Caco-2 (cell line): ENCODE measurements around the gene PTPN23. TPM values are rescaled to one million over a fixed set of nuclear protein-coding genes. Genes with fewer than 3 reads are reported as not detected.
A peak's percentile ranks its signal among the peaks of the same experiment; 100 is the strongest.

Experiments used
- Bru-seq: library from RNA; stranded (reverse); fragments of 400-500 nt; gene quantifications from one replicate; lab custom pipeline; 2021; lab: Mats Ljungman, UMichigan
- BruChase-seq, 2 experiments: library from RNA; stranded (reverse); fragments of 400-500 nt; gene quantifications; one replicate each; lab custom pipeline; 2021; lab: Mats Ljungman, UMichigan
- BruUV-seq: library from RNA; stranded (reverse); fragments of 400-500 nt; replicated peaks from 2 replicates; lab custom pipeline; 2021; lab: Mats Ljungman, UMichigan
- CTCF ChIA-PET: fragments of 300-600 bp; sonication (Branson Sonifier 250); formaldehyde crosslinking; loops from one replicate; lab custom pipeline; 2022; ENCODE audit warnings: antibody characterized with exemption; lab: Charles Lee
- POLR2A ChIA-PET: fragments of 300-600 bp; sonication (Branson Sonifier 250); formaldehyde crosslinking; loops from one replicate; lab custom pipeline; 2022; ENCODE audit warnings: antibody characterized with exemption; lab: Charles Lee
- DNase-seq, 2 experiments: peaks; one replicate each; pipeline versions ENCODE4 v3.0.0 to v3.0.0-alpha.2; 2020 to 2022
- H3K27me3 ChIP-seq: replicated peaks from 2 replicates; pipeline ENCODE4 v1.6.0; 2011; ENCODE audit warnings: low read length; ENCODE audit not compliant: control insufficient read depth, insufficient read depth
- H3K36me3 ChIP-seq: 2 replicates; pipeline ENCODE4 v1.5.1; 2011; ENCODE audit warnings: low read length; ENCODE audit not compliant: control insufficient read depth, insufficient read depth
- H3K4me1 ChIP-seq: fragments of 250-450 bp; sonication (Bioruptor Pico); 2 replicates; pipeline ENCODE4 v1.5.1; 2020; ENCODE audit warnings: mild to moderate bottlenecking
- H3K4me3 ChIP-seq: 2 replicates; pipeline ENCODE4 v1.5.1; 2011; ENCODE audit warnings: low read depth, mild to moderate bottlenecking, control low read depth, low read length
- H3K9me3 ChIP-seq: fragments of 250-450 bp; sonication (Bioruptor Pico); 2 replicates; pipeline ENCODE4 v1.5.1; 2020; ENCODE audit warnings: mild to moderate bottlenecking, moderate library complexity
- H3K27ac Mint-ChIP-seq: one replicate; pipeline ENCODE4 v1.8.0; 2022; ENCODE audit warnings: mixed read lengths; ENCODE audit not compliant: unreplicated experiment
- H3K27me3 Mint-ChIP-seq: one replicate; pipeline ENCODE4 v1.8.0; 2022; ENCODE audit warnings: mixed read lengths; ENCODE audit not compliant: insufficient read depth, unreplicated experiment
- H3K36me3 Mint-ChIP-seq: one replicate; pipeline ENCODE4 v1.8.0; 2022; ENCODE audit warnings: mild to moderate bottlenecking, mixed read lengths; ENCODE audit not compliant: insufficient read depth, unreplicated experiment
- H3K4me1 Mint-ChIP-seq: one replicate; pipeline ENCODE4 v1.8.0; 2022; ENCODE audit warnings: low read depth, mixed read lengths; ENCODE audit not compliant: unreplicated experiment
- H3K4me3 Mint-ChIP-seq: one replicate; pipeline ENCODE4 v1.8.0; 2022; ENCODE audit warnings: mild to moderate bottlenecking, moderate library complexity, mixed read lengths; ENCODE audit not compliant: unreplicated experiment
- H3K9me3 Mint-ChIP-seq: one replicate; pipeline ENCODE4 v1.8.0; 2022; ENCODE audit warnings: mixed read lengths; ENCODE audit not compliant: unreplicated experiment
- intact Hi-C: fragments of 100-400 bp; cut with micrococcal nuclease; formaldehyde crosslinking; loops from one replicate; pipeline ENCODE4 v1.10.0; 2022; ENCODE audit not compliant: unreplicated experiment
- long read RNA-seq: library from polyadenylated mRNA; stranded (forward); transcript quantifications from one replicate; pipeline ENCODE4 v2.0.0, GENCODE V29; 2022
- total RNA-seq: library from RNA; stranded (reverse); gene quantifications from 2 replicates; pipeline ENCODE4 v1.2.3, GENCODE V29; 2022
- TF ChIP-seq, protein P1 (sequence below), 2 experiments: fragments of 200-600 bp in 1 of 2; IDR thresholded peaks; 1 replicate in 1 of 2; 2 replicates in 1 of 2; pipeline versions ENCODE4 v1.5.1 to v1.8.0; 2011 to 2022; ENCODE audit warnings: antibody characterized with exemption in 1 of 2, control low read depth in 1 of 2, inconsistent platforms in 1 of 2, low read depth in 1 of 2, low read length in 1 of 2, mild to moderate bottlenecking in 1 of 2, moderate library complexity in 1 of 2; ENCODE audit not compliant: insufficient read depth in 1 of 2, severe bottlenecking in 1 of 2, unreplicated experiment in 1 of 2

PTPN23 gene, protein sequence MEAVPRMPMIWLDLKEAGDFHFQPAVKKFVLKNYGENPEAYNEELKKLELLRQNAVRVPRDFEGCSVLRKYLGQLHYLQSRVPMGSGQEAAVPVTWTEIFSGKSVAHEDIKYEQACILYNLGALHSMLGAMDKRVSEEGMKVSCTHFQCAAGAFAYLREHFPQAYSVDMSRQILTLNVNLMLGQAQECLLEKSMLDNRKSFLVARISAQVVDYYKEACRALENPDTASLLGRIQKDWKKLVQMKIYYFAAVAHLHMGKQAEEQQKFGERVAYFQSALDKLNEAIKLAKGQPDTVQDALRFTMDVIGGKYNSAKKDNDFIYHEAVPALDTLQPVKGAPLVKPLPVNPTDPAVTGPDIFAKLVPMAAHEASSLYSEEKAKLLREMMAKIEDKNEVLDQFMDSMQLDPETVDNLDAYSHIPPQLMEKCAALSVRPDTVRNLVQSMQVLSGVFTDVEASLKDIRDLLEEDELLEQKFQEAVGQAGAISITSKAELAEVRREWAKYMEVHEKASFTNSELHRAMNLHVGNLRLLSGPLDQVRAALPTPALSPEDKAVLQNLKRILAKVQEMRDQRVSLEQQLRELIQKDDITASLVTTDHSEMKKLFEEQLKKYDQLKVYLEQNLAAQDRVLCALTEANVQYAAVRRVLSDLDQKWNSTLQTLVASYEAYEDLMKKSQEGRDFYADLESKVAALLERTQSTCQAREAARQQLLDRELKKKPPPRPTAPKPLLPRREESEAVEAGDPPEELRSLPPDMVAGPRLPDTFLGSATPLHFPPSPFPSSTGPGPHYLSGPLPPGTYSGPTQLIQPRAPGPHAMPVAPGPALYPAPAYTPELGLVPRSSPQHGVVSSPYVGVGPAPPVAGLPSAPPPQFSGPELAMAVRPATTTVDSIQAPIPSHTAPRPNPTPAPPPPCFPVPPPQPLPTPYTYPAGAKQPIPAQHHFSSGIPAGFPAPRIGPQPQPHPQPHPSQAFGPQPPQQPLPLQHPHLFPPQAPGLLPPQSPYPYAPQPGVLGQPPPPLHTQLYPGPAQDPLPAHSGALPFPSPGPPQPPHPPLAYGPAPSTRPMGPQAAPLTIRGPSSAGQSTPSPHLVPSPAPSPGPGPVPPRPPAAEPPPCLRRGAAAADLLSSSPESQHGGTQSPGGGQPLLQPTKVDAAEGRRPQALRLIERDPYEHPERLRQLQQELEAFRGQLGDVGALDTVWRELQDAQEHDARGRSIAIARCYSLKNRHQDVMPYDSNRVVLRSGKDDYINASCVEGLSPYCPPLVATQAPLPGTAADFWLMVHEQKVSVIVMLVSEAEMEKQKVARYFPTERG (N-terminal part only)
- total RNA-seq (46.8 and 49.6 TPM in 2 replicates), Bru-seq, nascent RNA (percentile 67 among the genes with signal in this experiment), BruChase-seq, experiment 1, labeled RNA remaining after a 2-hour chase (percentile 67 among the genes with signal in this experiment), BruChase-seq, experiment 2, labeled RNA remaining after a 6-hour chase (percentile 77 among the genes with signal in this experiment)
- long read RNA-seq, partial matches to known transcripts, result 15 of 17 reads
- long read RNA-seq, other reads (novel, unspliced or antisense), result 2 of 17 reads

DNA sequence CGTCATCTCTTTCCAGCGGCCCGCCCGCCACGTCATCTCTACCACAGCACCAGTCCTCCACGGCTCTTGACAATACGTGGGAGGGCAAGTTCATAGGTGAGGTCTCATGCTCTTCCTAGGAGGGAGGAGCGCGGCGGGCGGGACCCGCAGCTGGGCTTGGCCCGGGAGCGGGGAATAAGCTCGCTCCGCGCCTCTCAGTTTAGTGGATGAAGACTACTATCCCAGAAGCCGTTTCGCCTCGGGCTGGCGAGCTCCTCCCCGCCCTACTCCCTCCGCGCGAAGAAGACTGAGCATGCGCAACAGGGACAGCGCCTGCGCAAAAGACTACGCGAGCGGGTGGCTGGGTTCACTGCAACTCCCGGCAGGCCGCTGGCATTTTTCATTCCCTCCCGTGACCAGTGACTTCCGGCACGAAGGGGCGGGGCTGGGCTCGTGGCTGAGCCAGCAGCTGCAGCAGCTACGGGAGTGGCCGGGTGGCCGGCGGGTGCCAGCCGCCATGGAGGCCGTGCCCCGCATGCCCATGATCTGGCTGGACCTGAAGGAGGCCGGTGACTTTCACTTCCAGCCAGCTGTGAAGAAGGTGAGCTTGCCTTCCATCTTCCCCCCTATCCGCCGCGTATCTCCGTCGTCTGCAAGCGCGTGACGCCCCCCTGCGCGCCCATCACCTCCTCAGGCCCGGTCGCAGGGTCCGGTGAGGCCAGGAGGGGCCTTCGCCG lies at the start of gene PTPN23:
TSS of gene PTPN23 (plus strand) at position 421 of the 716 bp plus-strand sequence. CDS start at position 497, 76 bp downstream.
- Histone ChIP-seq H3K4me1 (peaks cover 25% of the 10 kb centered on the region), H3K36me3 (peaks cover 1% of the 10 kb centered on the region; the same call in 1 of the 2 replicates), H3K4me3 (peak within 1 kb of the TSS; percentile 76), H3K27me3 (no peaks in the 10 kb centered on the region), H3K9me3 (no peaks in the 10 kb centered on the region)
- ChIA-PET POLR2A (interaction anchor here (0.5 to 1.5 kb wide), 13 partner anchors 9 to 1725 kb away, joined by 3 to 15 read pairs (median 3); partner anchors contain the start of genes CCDC12, CDC25A, KLHL18 and NBEAL2), CTCF (interaction anchor here (0.6 to 1.3 kb wide), 8 partner anchors 13 to 771 kb away, joined by 3 to 7 read pairs (median 4); partner anchors contain the start of gene SCAP)
- peak within 1 kb of the TSS; percentile 97 for H3K27ac Mint-ChIP-seq
- no peaks in the 10 kb centered on the region for H3K27me3 Mint-ChIP-seq
- TF ChIP-seq, protein P1, sequence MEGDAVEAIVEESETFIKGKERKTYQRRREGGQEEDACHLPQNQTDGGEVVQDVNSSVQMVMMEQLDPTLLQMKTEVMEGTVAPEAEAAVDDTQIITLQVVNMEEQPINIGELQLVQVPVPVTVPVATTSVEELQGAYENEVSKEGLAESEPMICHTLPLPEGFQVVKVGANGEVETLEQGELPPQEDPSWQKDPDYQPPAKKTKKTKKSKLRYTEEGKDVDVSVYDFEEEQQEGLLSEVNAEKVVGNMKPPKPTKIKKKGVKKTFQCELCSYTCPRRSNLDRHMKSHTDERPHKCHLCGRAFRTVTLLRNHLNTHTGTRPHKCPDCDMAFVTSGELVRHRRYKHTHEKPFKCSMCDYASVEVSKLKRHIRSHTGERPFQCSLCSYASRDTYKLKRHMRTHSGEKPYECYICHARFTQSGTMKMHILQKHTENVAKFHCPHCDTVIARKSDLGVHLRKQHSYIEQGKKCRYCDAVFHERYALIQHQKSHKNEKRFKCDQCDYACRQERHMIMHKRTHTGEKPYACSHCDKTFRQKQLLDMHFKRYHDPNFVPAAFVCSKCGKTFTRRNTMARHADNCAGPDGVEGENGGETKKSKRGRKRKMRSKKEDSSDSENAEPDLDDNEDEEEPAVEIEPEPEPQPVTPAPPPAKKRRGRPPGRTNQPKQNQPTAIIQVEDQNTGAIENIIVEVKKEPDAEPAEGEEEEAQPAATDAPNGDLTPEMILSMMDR (IDR thresholded peaks at IDR 0.05; ENCODE audit: insufficient read depth in 1 of 2, low read depth in 1 of 2, low read length in 1 of 2, severe bottlenecking in 1 of 2, unreplicated experiment in 1 of 2), result no peak
- TSS peak; percentile 74 for BruUV-seq
- no peaks in the 10 kb centered on the region for H3K9me3 Mint-ChIP-seq
- DNase-seq, result peak; percentile 98 to 99
- peaks cover 44% of the 10 kb centered on the region for H3K36me3 Mint-ChIP-seq
- peaks cover 25% of the 10 kb centered on the region for H3K4me1 Mint-ChIP-seq
- intact Hi-C loops, result loop anchor here (1.0 to 10.0 kb wide), 2 partner anchors 14 to 96 kb away; partner anchors contain the start of genes KIF9 and KLHL18
- H3K4me3 Mint-ChIP-seq, result peak within 1 kb of the TSS; percentile 89

DNA sequence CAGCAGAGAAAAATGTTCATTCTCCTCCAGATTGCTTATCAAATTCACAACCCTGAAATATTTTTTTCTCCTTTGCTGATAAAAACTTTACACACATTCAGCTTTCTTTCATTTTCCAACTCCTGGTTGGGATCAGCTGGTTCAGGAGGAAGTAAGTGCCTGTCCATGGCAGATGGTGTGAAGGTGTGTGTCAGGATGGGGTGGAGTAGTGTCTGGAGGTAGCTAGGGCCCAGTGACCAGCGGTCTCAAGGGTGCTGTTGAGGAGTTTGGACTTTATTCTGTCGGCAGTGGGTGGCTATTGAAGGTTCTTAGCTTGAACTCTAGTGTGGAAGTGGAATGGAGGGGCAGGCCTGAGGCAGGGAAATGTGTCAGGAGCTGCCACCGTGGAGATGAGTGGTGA lies 46.9 kb upstream of the PTPN23 start:
- Mint-ChIP-seq H3K4me3 (no peak overlapping the region), H3K4me1 (no peaks in the 10 kb centered on the region), H3K27ac (no peak overlapping the region), H3K9me3 (no peaks in the 10 kb centered on the region), H3K36me3 (peaks cover 52% of the 10 kb centered on the region), H3K27me3 (no peaks in the 10 kb centered on the region)
- no peaks in the 10 kb centered on the region for H3K9me3 ChIP-seq
- TF ChIP-seq, protein P1 (IDR thresholded peaks at IDR 0.05; ENCODE audit: insufficient read depth in 1 of 2, low read depth in 1 of 2, low read length in 1 of 2, severe bottlenecking in 1 of 2, unreplicated experiment in 1 of 2), result no peak
- BruUV-seq, result no TSS peak
- ChIA-PET POLR2A (no interaction called here), CTCF (no interaction called here)
- H3K4me3 ChIP-seq, result no peak overlapping the region
- intact Hi-C loops, result no loop called here
- H3K36me3 ChIP-seq, result no peaks in the 10 kb centered on the region; the same call in 1 of the 2 replicates
- H3K4me1 ChIP-seq, result no peaks in the 10 kb centered on the region
- DNase-seq, result no peak
- no peaks in the 10 kb centered on the region for H3K27me3 ChIP-seq
